ENCODE data around the gene STARD3NL.

STARD3NL gene

GRCh38 chr7:38192327-38192726 is 14.3 kb downstream of the STARD3NL start:
- H3K4me1 ChIP-seq (ENCODE audit: insufficient read depth, low read length): peaks cover 15% of the 10 kb centered on the region
- no peak overlapping the region for H3K9ac ChIP-seq (ENCODE audit: low read depth, low read length)
- no peaks in the 10 kb centered on the region for H3K27me3 ChIP-seq (ENCODE audit: insufficient read depth, low read length, poor library complexity)
- H3K27ac ChIP-seq (ENCODE audit: low read length): no peak overlapping the region
- no peak overlapping the region for H3K4me3 ChIP-seq (ENCODE audit: low read depth in 1 of 2, low read length in 2 of 2)
- peaks cover 20% of the 10 kb centered on the region; the same call in 1 of the 2 replicates for H4K20me1 ChIP-seq (ENCODE audit: insufficient read depth, low read length)
- no peak overlapping the region for H3K4me2 ChIP-seq (ENCODE audit: insufficient read depth, low read length)
- no peak for DNase-seq
- ATAC-seq (ENCODE audit: insufficient read depth, low read depth): no peak
- no peaks in the 10 kb centered on the region for H3K9me3 ChIP-seq (ENCODE audit: insufficient read depth, low read length, severe bottlenecking)
- TF ChIP-seq EZH2 (IDR thresholded peaks at IDR 0.05; ENCODE audit: borderline replicate concordance, low read depth, low read length, severe bottlenecking) (no peak), CTCF (IDR thresholded peaks at IDR 0.05; ENCODE audit: borderline replicate concordance, extremely low read depth, low read length, poor library complexity, severe bottlenecking) (no peak)
- H3K36me3 ChIP-seq (ENCODE audit: insufficient read depth, low read length): no peaks in the 10 kb centered on the region
- H2AFZ ChIP-seq (ENCODE audit: low read depth, low read length): no peak overlapping the region
- peaks cover 90% of the 10 kb centered on the region for H3K79me2 ChIP-seq (ENCODE audit: insufficient read depth, low read length)

GRCh38 chr7:38195804-38196595 is 18.0 kb downstream of the STARD3NL start:
- ATAC-seq (ENCODE audit: insufficient read depth, low read depth) (no peak), DNase-seq (no peak)
- no peak overlapping the region for H3K4me3 ChIP-seq (ENCODE audit: low read depth in 1 of 2, low read length in 2 of 2)
- H3K27me3 ChIP-seq (ENCODE audit: insufficient read depth, low read length, poor library complexity): no peaks in the 10 kb centered on the region
- no peaks in the 10 kb centered on the region for H3K36me3 ChIP-seq (ENCODE audit: insufficient read depth, low read length)
- H3K4me1 ChIP-seq (ENCODE audit: insufficient read depth, low read length): peaks cover 20% of the 10 kb centered on the region
- H2AFZ ChIP-seq (ENCODE audit: low read depth, low read length): no peak overlapping the region
- H3K79me2 ChIP-seq (ENCODE audit: insufficient read depth, low read length): peaks cover 90% of the 10 kb centered on the region
- H3K9ac ChIP-seq (ENCODE audit: low read depth, low read length): no peak overlapping the region
- H3K4me2 ChIP-seq (ENCODE audit: insufficient read depth, low read length): no peak overlapping the region; the same call in 1 of the 2 replicates
- TF ChIP-seq EZH2 (IDR thresholded peaks at IDR 0.05; ENCODE audit: borderline replicate concordance, low read depth, low read length, severe bottlenecking) (no peak), CTCF (IDR thresholded peaks at IDR 0.05; ENCODE audit: borderline replicate concordance, extremely low read depth, low read length, poor library complexity, severe bottlenecking) (no peak)
- 0 out of 2 replicates have a peak overlapping the region, but pooled peaks have one; percentile 14 for H3K27ac ChIP-seq (ENCODE audit: low read length)
- peaks cover 24% of the 10 kb centered on the region; the same call in 1 of the 2 replicates for H4K20me1 ChIP-seq (ENCODE audit: insufficient read depth, low read length)
- no peaks in the 10 kb centered on the region for H3K9me3 ChIP-seq (ENCODE audit: insufficient read depth, low read length, severe bottlenecking)

DNA sequence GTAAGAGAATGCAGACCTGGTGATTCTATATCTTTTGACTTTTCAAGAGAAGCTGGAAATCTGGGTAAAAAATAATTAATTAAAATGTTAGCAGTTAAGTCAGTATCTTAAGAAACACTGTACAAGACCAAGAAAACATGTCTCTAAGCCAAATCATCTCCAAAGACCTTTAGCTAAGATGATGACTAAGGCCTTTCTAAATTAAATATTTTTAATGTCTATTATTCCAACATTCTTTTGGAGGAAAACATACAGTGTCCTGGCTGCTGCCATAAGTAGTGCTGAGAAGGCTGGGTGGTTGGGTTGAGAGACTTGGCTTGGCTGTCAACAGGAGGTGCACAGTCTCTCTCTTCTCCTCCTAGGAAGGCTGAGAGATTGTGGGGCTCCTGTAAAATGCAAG is 20.3 kb downstream of the STARD3NL start:
- peaks cover 79% of the 10 kb centered on the region for H3K79me2 ChIP-seq (ENCODE audit: insufficient read depth, low read length)
- H3K4me2 ChIP-seq (ENCODE audit: insufficient read depth, low read length): no peak overlapping the region
- TF ChIP-seq EZH2 (IDR thresholded peaks at IDR 0.05; ENCODE audit: borderline replicate concordance, low read depth, low read length, severe bottlenecking) (no peak), CTCF (IDR thresholded peaks at IDR 0.05; ENCODE audit: borderline replicate concordance, extremely low read depth, low read length, poor library complexity, severe bottlenecking) (no peak)
- H3K27ac ChIP-seq (ENCODE audit: low read length): no peak overlapping the region
- no peaks in the 10 kb centered on the region; the same call in none of the 2 replicates for H3K36me3 ChIP-seq (ENCODE audit: insufficient read depth, low read length)
- H3K27me3 ChIP-seq (ENCODE audit: insufficient read depth, low read length, poor library complexity): no peaks in the 10 kb centered on the region
- H3K9ac ChIP-seq (ENCODE audit: low read depth, low read length): no peak overlapping the region
- H3K9me3 ChIP-seq (ENCODE audit: insufficient read depth, low read length, severe bottlenecking): no peaks in the 10 kb centered on the region
- DNase-seq (no peak), ATAC-seq (ENCODE audit: insufficient read depth, low read depth) (no peak)
- H2AFZ ChIP-seq (ENCODE audit: low read depth, low read length): no peak overlapping the region
- no peak overlapping the region for H3K4me3 ChIP-seq (ENCODE audit: low read depth in 1 of 2, low read length in 2 of 2)
- peaks cover 24% of the 10 kb centered on the region; the same call in 1 of the 2 replicates for H4K20me1 ChIP-seq (ENCODE audit: insufficient read depth, low read length)
- peaks cover 20% of the 10 kb centered on the region for H3K4me1 ChIP-seq (ENCODE audit: insufficient read depth, low read length)
